Heart right ventricle (tissue), 16 donors: ENCODE measurements around the gene INTU. TPM values are rescaled to one million over a fixed set of nuclear protein-coding genes. Genes with fewer than 3 reads are reported as not detected.

Experiments
- ATAC-seq, 8 donors: fragments of 200-7000 bp; cut with Tn5 transposase; one replicate each; pipeline ENCODE4 v1.9.1; 2020; ENCODE audit warnings: mild to moderate bottlenecking in 8 of 8, moderate library complexity in 8 of 8, moderate number of reproducible peaks in 1 of 8
- DNase-seq, 2 donors: peaks; one replicate each; pipeline ENCODE4 v3.0.0-alpha.2; 2020
- H3K27ac ChIP-seq, 10 donors: fragments of 200-600 bp; sonication (generic) in 2 of 10; one replicate each; pipeline versions ENCODE4 v1.5.0 to v1.8.0; 2020 to 2022; ENCODE audit warnings: mild to moderate bottlenecking in 3 of 10
- H3K27me3 ChIP-seq, 7 donors: fragments of 200-600 bp; one replicate each; pipeline ENCODE4 v1.8.0; 2021 to 2022; ENCODE audit warnings: mild to moderate bottlenecking in 2 of 7
- H3K36me3 ChIP-seq, 9 donors: fragments of 200-600 bp; sonication (generic) in 1 of 9; one replicate each; pipeline versions ENCODE4 v1.5.0 to v1.8.0; 2020 to 2022; ENCODE audit warnings: mild to moderate bottlenecking in 2 of 9
- H3K4me1 ChIP-seq, 9 donors: fragments of 200-600 bp; sonication (generic) in 1 of 9; one replicate each; pipeline versions ENCODE4 v1.5.0 to v1.8.0; 2020 to 2022; ENCODE audit warnings: mild to moderate bottlenecking in 4 of 9
- H3K4me3 ChIP-seq, 10 donors: fragments of 200-600 bp; sonication (generic) in 2 of 10; one replicate each; pipeline versions ENCODE4 v1.5.0 to v1.8.0; 2020 to 2022; ENCODE audit warnings: mild to moderate bottlenecking in 7 of 10, moderate library complexity in 2 of 10
- H3K9me3 ChIP-seq, 11 donors: fragments of 200-600 bp in 10 of 11; sonication (generic) in 2 of 11; one replicate each; pipeline versions ENCODE4 v1.5.0 to v1.8.0; 2013 to 2022; ENCODE audit warnings: mild to moderate bottlenecking in 2 of 11, control low read depth in 1 of 11, moderate library complexity in 1 of 11
- CTCF ChIP-seq, 9 donors: fragments of 200-600 bp; sonication (generic) in 2 of 9; IDR thresholded peaks; one replicate each; pipeline versions ENCODE4 v1.5.0 to v1.8.0; 2021 to 2022; ENCODE audit warnings: antibody characterized with exemption in 9 of 9, mild to moderate bottlenecking in 5 of 9, moderate library complexity in 1 of 9
- WGBS, 2 donors: extraction: QIAGEN DNeasy Blood & Tissue Kit; methylation state at CpG; one replicate each; pipeline ENCODE4 v1.1.7; 2013; ENCODE audit warnings: inconsistent platforms in 1 of 2; 5-methylcytosine and 5-hydroxymethylcytosine counted together
- intact Hi-C, 10 donors: fragments of 100-400 bp; cut with DNase I; formaldehyde crosslinking; loops; one replicate each; pipeline versions ENCODE4 v1.11.1 to v1.14.2; 2022
- polyA plus RNA-seq, 2 donors: library from polyadenylated mRNA; stranded (reverse); fragments of 200-250 nt; gene quantifications; one replicate each; pipeline ENCODE4 v1.2.3, GENCODE V29; 2013
- total RNA-seq, 10 donors: library from RNA; stranded (reverse); fragmentation: NEBNext Ultra II Directional in 3 of 10; extraction: Animal tissue kit (Norgen Biotek cat#: 25700) in 3 of 10; gene quantifications; one replicate each; pipeline versions ENCODE4 v1.2.1 to v1.2.4, GENCODE V29; 2021 to 2023
- donor health status: Arrhythmogenic right ventricular cardiomyopathy.
- donor health status: ischemic (EF 13 %, LVEDD 7.1; RV severe dilation, severe dysfunction).
- donor health status: healthy with polysubstance abuse.
- donor health status: DM: no; HTN: yes; CAD: no.
- donor health status: DM: no; HTN: no; CAD: no.
- donor health status: ischemic (EF 25% LVEDD 6.9; RV normal size, moderate dysfunction).
- donor health status: ischemic (EF 25% LVEDD 5.7; RV mildly dilated, moderate dysfunction).
- donor health status: healthy.
- donor health status: DM: yes; HTN: yes; CAD: no.
- donor health status: Ischemic cardiomyopathy.
- donor health status: ischemic (EF 35%, LVEDD 5.7; RV mildly dilated, moderate dysfunction).
- donor health status: nonischemic (EF 11% LVEDD 7.7; RV severe dilation, severe dysfunction).
- donor health status: DM: yes; HTN: yes; CAD: no.
- donor health status: PGD.
- donor health status: ischemic (EF 29% LVEDD 5.4; RV normal size, mild dysfunction).
- donor health status: nonischemic (EF 23%, LVEDD 6.1; RV moderate dilation, normal function).

Gene INTU
- total and polyA plus RNA-seq, 12 donors: 1.3 to 8.9 (median 4.5) TPM

GRCh38 chr4:127756906-127757305 lies 124.1 kb downstream of the INTU start:
- Histone ChIP-seq H3K4me1 (no peaks in the 10 kb centered on the region), H3K36me3 (no peaks in the 10 kb centered on the region), H3K27ac (no peak overlapping the region), H3K9me3 (peaks cover 0 to 26% (median 5%) of the 10 kb centered on the region in 11 donors), H3K4me3 (no peak overlapping the region), H3K27me3 (no peaks in the 10 kb centered on the region)
- no peak for ATAC-seq
- WGBS, 2 donors: 75 to 80% methylated on average over 2 of the region's 2 CpGs
- DNase-seq: no peak
- intact Hi-C loops: no loop called here
- no peak for TF ChIP-seq CTCF (IDR thresholded peaks at IDR 0.05)

- H3K36me3 ChIP-seq: no peaks in the 10 kb centered on the region
- H3K9me3 ChIP-seq: peaks cover 0 to 19% (median 5%) of the 10 kb centered on the region in 11 donors
- intact Hi-C loops: no loop called here
- H3K27me3 ChIP-seq: no peaks in the 10 kb centered on the region
- WGBS, 2 donors: 73 to 78% methylated on average over 2 of the region's 2 CpGs
- no peak overlapping the region for H3K4me3 ChIP-seq
- H3K27ac ChIP-seq: no peak overlapping the region
- ATAC-seq (no peak), DNase-seq (no peak)
- no peaks in the 10 kb centered on the region for H3K4me1 ChIP-seq
- no peak for TF ChIP-seq CTCF (IDR thresholded peaks at IDR 0.05)
Measured at GRCh38 chr4:127759228-127759820, 126.6 kb downstream of the INTU start.

- intact Hi-C loops: no loop called here
- ATAC-seq: no peak
- Histone ChIP-seq H3K36me3 (no peaks in the 10 kb centered on the region), H3K9me3 (peaks cover 0 to 17% (median 5%) of the 10 kb centered on the region in 11 donors), H3K4me1 (no peaks in the 10 kb centered on the region), H3K27ac (no peak overlapping the region), H3K27me3 (no peaks in the 10 kb centered on the region), H3K4me3 (no peak overlapping the region)
- 76 to 83% methylated on average over 3 of the region's 3 CpGs for WGBS, 2 donors
- TF ChIP-seq CTCF (IDR thresholded peaks at IDR 0.05): no peak
- DNase-seq: no peak
Measured at GRCh38 chr4:127759893-127760292, 127.1 kb downstream of the INTU start.

- no peak for TF ChIP-seq CTCF (IDR thresholded peaks at IDR 0.05)
- 61 to 70% methylated on average over 4 of the region's 4 CpGs for WGBS, 2 donors
- Histone ChIP-seq H3K27me3 (peaks cover 0 to 24% (median 0%) of the 10 kb centered on the region in 7 donors), H3K36me3 (no peaks in the 10 kb centered on the region), H3K9me3 (no peaks in the 10 kb centered on the region), H3K4me1 (no peaks in the 10 kb centered on the region), H3K27ac (no peak overlapping the region), H3K4me3 (no peak overlapping the region)
- ATAC-seq (no peak), DNase-seq (no peak)
- intact Hi-C loops: no loop called here
Measured at GRCh38 chr4:127771535-127772275, 138.9 kb downstream of the INTU start.
